ENCODE results near the gene FGG.

DNA sequence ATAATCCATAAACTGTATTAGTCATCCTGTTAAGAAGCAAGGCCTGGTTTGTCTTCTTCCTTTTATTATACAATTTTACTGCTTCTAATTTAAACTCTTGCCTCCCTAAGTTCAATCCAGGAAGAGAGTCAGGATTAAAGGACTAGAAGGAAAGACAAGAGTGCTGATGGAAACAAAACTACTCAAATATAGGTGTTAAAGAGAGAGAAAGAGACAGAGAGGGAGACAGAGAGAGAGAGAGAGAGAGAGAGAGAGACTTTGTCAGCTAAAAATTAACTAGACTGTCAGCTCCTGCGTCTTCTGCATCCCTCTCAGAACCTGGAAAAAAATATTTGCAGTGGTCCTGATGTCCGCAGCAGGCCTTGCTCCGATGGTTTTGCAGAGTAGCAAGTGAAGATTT is 13.5 kb upstream of the FGG start:
- TF ChIP-seq, protein P1, sequence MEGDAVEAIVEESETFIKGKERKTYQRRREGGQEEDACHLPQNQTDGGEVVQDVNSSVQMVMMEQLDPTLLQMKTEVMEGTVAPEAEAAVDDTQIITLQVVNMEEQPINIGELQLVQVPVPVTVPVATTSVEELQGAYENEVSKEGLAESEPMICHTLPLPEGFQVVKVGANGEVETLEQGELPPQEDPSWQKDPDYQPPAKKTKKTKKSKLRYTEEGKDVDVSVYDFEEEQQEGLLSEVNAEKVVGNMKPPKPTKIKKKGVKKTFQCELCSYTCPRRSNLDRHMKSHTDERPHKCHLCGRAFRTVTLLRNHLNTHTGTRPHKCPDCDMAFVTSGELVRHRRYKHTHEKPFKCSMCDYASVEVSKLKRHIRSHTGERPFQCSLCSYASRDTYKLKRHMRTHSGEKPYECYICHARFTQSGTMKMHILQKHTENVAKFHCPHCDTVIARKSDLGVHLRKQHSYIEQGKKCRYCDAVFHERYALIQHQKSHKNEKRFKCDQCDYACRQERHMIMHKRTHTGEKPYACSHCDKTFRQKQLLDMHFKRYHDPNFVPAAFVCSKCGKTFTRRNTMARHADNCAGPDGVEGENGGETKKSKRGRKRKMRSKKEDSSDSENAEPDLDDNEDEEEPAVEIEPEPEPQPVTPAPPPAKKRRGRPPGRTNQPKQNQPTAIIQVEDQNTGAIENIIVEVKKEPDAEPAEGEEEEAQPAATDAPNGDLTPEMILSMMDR (IDR thresholded peaks at IDR 0.05): no peak
- TF ChIP-seq POLR2A (IDR thresholded peaks at IDR 0.05): no peak

Data from esophagus squamous epithelium (tissue), 4 donors.